Measurements from ENCODE around the gene ARHGDIB. TPM values are rescaled to one million over a fixed set of nuclear protein-coding genes. Genes with fewer than 3 reads are reported as not detected.

The ARHGDIB gene
- polyA plus RNA-seq, 1 experiment, result 8.9 TPM

GRCh38 chr12:14946162-14946561 lies 15.2 kb downstream of the ARHGDIB start:
- CTCF ChIA-PET, result interaction anchor here (1.6 kb wide), 1 partner anchor 49 kb away, joined by 5 read pairs; no protein-coding TSS in a partner anchor
- no peaks in the 10 kb centered on the region for H3K27me3 ChIP-seq (ENCODE audit: control insufficient read depth, insufficient read depth, low read length)
- POLR2A ChIA-PET, result no interaction called here
- H3K27ac ChIP-seq (ENCODE audit: low read depth, low read length), result no peak overlapping the region
- no peak overlapping the region for H3K4me3 ChIP-seq (ENCODE audit: low read depth, low read length)
- no peak for TF ChIP-seq CTCF (IDR thresholded peaks at IDR 0.05; ENCODE audit: low read depth, low read length)
- DNase-seq (ENCODE audit: low read depth, low spot score), result no peak
- no peaks in the 10 kb centered on the region for H3K9me3 ChIP-seq (ENCODE audit: control insufficient read depth, insufficient read depth, low read length)

GRCh38 chr12:14942196-14942931 lies 19.0 kb downstream of the ARHGDIB start:
- Histone ChIP-seq H3K9me3 (ENCODE audit: control insufficient read depth, insufficient read depth, low read length) (no peaks in the 10 kb centered on the region), H3K4me3 (ENCODE audit: low read depth, low read length) (no peak overlapping the region), H3K27me3 (ENCODE audit: control insufficient read depth, insufficient read depth, low read length) (no peaks in the 10 kb centered on the region), H3K27ac (ENCODE audit: low read depth, low read length) (no peak overlapping the region)
- DNase-seq (ENCODE audit: low read depth, low spot score), result no peak
- TF ChIP-seq CTCF (IDR thresholded peaks at IDR 0.05; ENCODE audit: low read depth, low read length), result no peak
- POLR2A ChIA-PET, result no interaction called here
- CTCF ChIA-PET, result interaction anchor here (0.7 kb wide), 1 partner anchor 28 kb away, joined by 6 read pairs; no protein-coding TSS in a partner anchor

GRCh38 chr12:14941369-14941768 lies 20.0 kb downstream of the ARHGDIB start:
- TF ChIP-seq CTCF (IDR thresholded peaks at IDR 0.05; ENCODE audit: low read depth, low read length), result no peak
- H3K4me3 ChIP-seq (ENCODE audit: low read depth, low read length), result no peak overlapping the region
- no peak overlapping the region for H3K27ac ChIP-seq (ENCODE audit: low read depth, low read length)
- DNase-seq (ENCODE audit: low read depth, low spot score), result no peak
- H3K27me3 ChIP-seq (ENCODE audit: control insufficient read depth, insufficient read depth, low read length), result no peaks in the 10 kb centered on the region
- H3K9me3 ChIP-seq (ENCODE audit: control insufficient read depth, insufficient read depth, low read length), result no peaks in the 10 kb centered on the region
- POLR2A ChIA-PET, result no interaction called here
- CTCF ChIA-PET, result no interaction called here

GRCh38 chr12:14938301-14938700 lies 23.1 kb downstream of the ARHGDIB start, which contains the start of gene ERP27:
Gene ERP27 (minus strand): TSS chr12:14938537. CDS start chr12:14938508, 29 bp downstream.
- POLR2A ChIA-PET, result no interaction called here
- H3K9me3 ChIP-seq (ENCODE audit: control insufficient read depth, insufficient read depth, low read length), result no peaks in the 10 kb centered on the region
- no peak for DNase-seq (ENCODE audit: low read depth, low spot score)
- TF ChIP-seq CTCF (IDR thresholded peaks at IDR 0.05; ENCODE audit: low read depth, low read length), result no peak
- H3K4me3 ChIP-seq (ENCODE audit: low read depth, low read length), result no peak within 1 kb of the TSS
- no peaks in the 10 kb centered on the region for H3K27me3 ChIP-seq (ENCODE audit: control insufficient read depth, insufficient read depth, low read length)
- CTCF ChIA-PET, result no interaction called here
- H3K27ac ChIP-seq (ENCODE audit: low read depth, low read length), result no peak within 1 kb of the TSS

- Histone ChIP-seq H3K4me3 (ENCODE audit: low read depth, low read length) (no peak overlapping the region), H3K27ac (ENCODE audit: low read depth, low read length) (no peak overlapping the region), H3K9me3 (ENCODE audit: control insufficient read depth, insufficient read depth, low read length) (no peaks in the 10 kb centered on the region), H3K27me3 (ENCODE audit: control insufficient read depth, insufficient read depth, low read length) (no peaks in the 10 kb centered on the region)
- ChIA-PET CTCF (no interaction called here), POLR2A (no interaction called here)
- DNase-seq (ENCODE audit: low read depth, low spot score), result no peak
- peak; percentile 23; the same call in 1 of the 2 replicates for TF ChIP-seq CTCF (IDR thresholded peaks at IDR 0.05; ENCODE audit: low read depth, low read length)
Measured at GRCh38 chr12:14937689-14938088, 23.7 kb downstream of the ARHGDIB start.
